ENCODE data around the gene ELAPOR1.
"Not testable (repeated sequence)": the region's sequence is repeated elsewhere in the genome, so short reads cannot be mapped to it uniquely, and the experiment has no call there.

ELAPOR1 gene

DNA sequence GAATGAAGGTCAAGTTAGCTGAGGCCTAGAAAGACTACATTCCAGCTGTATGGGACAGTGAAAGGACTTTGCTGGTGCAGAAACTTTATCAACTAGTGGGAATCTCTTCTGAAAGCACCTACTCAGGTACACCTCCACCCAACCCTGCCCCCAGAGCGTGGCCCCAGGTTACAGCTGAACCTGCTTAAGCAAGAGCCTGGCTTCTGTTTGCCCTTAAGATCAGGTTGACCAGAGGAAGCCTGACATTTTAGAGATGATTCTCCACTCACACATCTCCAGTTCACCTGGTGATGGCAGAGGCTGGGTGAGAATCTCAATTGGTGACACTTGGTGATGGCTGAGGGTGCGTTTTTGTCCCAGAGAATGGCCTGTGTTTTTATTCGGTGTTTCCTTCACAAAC is 24.0 kb downstream of the ELAPOR1 start:
- DNase-seq (ENCODE audit: low spot score): no peak

DNA sequence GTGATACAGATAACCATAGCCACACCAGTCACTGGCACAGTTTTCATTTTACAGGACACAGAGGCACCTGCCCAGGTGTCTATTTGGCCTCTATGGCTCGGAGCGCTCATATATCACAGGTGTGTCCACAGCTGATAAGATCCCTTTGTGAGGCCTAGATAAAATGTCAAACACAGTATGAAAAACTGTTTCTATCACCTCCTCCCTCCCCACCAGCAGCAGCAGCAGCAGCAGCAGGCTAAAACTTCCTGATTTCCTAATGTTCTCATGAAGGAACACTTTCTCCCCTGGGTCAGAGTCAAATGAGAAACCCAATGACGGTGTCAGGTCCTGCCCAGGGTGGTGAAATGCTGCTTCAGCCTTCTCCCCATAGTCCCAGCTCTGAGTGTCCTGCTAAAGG is 24.4 kb downstream of the ELAPOR1 start:
- DNase-seq (ENCODE audit: low spot score): no peak

DNA sequence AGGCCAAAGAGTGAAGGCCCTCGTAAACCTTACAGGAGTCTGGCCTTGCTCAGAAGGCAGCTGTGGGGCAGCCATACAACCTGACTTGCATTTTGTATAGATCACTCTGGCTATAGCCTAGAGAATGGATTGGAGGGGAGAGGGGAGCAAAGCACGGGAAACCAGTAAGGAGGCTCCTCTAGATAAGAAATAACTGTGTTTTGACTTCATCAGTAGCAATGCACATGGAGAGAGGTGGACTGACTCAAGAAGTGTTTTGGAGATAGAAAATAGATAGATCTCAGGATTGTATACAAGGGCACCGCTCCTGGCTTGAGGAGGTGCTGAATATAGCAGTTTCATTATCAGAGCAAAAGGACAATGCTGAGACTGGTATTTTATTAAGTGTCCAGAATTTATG is 26.5 kb downstream of the ELAPOR1 start:
- DNase-seq (ENCODE audit: low spot score): no peak

DNA sequence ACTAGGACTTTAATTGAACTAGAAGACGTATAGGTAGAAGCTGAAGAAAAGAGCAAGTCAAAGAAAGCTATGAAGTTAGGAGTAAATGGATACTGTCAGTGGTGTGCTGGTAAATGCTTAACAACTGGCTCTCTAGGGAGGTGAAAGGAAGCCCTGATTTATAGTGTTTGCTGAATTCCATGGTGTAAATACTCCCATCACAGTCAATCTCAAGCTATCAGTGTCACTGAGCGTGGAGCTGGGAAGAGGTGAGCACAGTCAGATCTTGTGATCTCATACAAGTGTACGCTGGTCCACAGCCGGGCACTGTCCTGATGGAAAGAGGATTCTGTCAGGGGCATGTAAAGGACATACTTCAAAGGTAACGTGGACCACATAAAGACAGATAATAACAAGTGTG is 28.3 kb downstream of the ELAPOR1 start:
- no peak for DNase-seq (ENCODE audit: low spot score)

DNA sequence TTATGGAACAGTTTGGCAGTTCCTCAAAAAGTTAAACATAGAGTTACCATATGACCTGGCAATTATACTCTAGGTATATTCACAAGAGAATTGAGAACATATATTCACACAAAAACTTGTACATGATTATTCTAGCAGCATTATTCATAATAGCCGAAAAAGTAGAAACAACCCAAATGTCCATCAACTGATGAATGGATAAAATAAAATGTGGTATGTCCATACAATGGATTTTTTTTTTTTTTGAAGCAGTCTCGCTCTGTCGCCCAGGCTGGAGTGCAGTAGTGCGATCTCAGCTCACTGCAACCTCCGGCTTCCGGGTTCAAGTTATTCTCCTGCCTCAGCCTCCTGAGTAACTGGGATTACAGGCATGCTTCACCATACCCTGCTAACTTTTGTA is 28.8 kb downstream of the ELAPOR1 start:
- DNase-seq (ENCODE audit: low spot score): not testable (repeated sequence)

DNA sequence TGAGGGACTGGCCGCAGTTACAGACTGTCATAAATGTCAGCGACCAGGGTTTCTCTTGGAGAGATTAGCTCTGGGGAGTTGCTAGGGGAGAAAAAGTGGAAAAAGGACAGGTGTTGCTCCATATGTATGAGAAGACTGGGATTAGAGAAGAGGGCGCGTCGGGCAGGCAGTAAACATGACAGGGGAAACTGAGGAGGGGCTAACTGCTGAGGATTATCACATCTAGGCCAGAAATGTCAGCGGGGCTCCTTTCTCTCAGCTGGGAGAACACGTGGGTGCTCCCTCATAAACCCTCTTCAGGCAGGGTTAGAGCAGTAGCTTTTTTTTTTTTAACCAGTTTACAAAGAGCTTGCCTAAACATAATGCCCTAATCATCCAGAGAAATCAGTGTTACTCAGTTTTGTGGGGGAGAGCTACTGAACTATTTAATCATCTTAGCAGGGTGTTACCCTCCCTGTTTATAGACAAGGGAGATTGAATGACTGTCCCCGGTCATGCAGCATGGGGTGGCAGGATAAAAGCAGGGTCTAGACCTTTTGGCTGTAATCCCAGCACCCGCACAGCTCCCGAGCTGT is 35.2 kb downstream of the ELAPOR1 start:
- DNase-seq (ENCODE audit: low spot score): no peak

DNA sequence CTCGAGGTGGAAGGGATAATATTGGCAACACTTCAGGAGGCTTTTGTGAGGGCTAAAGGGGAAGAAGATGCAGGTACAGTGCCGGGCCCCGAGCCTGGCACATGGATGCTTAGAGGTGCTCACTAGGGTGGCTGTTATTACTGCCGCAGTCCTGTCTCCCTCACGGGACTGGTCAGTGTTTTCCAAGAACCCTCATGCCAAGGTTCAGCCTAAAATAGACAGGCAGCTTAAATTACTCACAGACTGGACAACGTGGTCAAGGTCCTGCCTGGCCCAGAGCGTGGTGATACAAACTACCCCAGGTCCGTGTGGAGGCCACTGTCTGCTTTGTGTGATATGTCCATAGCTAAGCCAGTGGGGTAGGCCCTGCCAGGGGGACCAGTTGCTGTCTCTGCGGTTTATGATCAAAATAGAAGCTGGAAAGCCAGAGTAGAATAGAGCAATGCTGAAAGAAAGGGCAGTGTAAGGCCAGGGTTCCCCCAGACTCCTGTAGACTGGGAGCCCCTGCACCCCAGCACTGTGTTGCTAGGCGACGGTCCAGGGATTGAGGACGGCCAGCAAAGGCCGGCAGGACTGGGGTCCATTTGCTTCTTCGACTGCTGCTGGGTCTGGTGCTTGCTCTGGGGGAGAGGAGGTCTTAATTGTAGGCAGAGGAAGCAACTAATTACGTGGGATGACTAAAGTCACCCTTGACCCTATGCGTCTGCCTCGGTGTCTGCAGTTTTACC is 36.1 kb downstream of the ELAPOR1 start:
- no peak for DNase-seq (ENCODE audit: low spot score)

DNA sequence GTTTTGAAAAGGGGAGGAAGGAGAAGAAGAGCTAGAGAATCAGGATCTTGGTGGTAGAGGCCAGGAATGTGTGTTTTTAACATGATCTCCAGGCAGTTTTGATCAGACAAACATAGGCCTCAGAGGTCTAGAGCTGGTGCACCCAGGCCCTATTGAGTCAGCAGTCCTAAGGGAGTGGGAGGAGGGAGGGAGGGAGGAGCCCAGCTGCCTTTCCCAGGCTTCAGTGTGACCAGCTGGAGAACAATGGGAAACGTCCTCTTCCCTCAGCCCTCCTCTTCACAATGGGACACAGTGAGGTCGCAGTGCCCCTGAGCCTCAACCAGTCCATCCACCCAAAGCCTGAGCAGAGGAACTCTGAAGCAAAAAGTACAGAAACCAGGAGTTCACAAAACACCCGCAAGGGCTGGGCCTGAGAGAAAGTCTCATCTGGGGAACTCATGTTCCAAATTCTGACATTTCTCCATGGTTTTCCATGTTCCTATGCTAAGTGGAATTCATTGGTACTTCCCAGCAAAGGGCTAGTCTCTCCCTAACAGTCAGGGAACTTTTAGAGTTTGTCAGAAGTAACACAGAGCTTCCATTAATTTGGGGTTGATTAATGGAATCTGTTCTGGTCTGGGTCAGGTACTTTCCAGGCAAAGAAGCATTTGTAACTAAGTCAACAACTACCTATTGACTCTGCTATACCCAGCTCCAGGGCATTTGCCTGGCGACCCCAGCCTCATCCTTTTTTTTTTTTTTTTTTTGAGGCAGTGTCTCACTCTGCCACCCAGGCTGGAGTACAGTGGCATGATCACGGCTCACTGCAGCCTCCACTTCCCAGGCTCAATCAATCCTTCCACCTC is 37.5 kb downstream of the ELAPOR1 start:
- no peak for DNase-seq (ENCODE audit: low spot score)

DNA sequence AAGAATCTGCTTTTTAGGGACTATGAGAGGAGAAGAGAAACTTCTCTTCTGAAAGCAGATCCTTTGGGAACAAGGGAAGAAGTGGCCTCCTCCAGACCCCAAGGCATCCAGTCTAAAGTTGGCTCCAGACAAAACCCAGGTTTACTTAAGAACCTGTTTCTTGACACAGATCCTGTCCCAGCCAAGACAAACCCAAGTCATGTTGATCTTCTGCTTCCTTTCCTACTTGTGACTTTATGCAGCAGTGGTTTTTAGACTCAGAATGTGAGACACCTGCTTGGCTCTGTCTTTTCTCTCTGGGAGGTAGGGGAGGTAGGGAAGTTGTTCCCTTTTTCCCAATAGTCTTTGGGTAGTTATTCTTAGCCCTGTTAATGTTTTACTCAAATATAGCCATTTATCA is 38.3 kb downstream of the ELAPOR1 start:
- DNase-seq (ENCODE audit: low spot score): no peak

DNA sequence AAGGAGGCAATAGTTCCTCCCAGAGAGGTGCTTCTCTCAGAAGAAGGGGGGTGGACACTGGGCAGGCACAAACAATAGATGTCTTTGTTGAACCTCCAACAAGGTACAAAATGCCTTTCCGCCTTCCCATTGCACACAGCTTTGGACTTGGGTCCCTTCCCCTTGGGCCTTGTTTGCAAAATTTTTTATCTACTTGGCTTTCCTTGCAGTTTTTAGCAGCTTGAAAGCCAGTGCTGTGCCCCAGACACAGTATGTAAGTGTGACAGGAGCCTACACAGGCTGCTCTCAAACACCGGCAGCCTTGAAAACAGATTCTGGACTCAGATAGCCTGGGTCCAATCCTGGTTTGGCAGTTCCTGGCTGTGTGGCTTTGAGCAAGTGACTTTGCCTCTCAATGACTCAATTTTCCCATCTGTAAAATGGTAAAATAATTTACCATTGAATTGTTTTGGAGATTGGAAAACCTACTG is 43.0 kb downstream of the ELAPOR1 start:
- DNase-seq (ENCODE audit: low spot score): no peak

DNA sequence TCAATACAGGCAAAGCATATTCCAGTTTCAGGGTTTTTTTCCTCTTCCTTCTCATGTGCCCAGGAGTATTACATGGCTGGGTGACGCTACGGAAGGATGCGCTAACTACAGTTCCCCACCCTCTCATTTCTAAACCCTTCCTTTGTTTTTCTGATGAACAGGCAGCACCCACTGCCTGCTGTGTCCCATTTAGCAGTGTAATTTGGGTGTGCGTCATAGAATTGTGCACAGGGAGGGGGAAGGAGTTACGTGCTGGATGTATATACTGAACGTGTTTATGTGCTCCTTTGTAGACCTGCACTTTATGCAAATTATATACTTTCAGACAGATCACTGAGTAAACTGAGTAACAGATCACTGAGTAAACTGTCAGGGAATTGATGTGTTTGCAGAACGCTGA is 44.5 kb downstream of the ELAPOR1 start:
- no peak for DNase-seq (ENCODE audit: low spot score)

DNA sequence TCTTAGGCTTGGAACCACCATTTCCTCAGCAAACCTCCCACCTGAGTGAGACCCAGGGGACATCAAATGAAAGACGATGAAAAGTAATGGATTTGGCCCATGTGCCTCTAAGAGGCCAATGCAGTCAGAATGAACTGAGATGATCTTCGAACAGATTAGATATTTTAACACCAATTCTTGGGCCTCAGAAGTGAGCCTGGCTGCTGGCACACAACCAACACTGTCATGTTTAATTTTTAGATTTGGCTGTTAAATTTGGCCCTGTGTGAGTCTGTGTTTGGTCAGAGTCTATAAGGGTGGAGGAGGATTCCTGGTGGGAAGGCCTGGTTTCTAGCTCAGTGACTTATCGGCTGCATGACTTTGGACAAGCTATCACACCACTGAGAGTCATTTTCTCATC is 45.4 kb downstream of the ELAPOR1 start:
- DNase-seq (ENCODE audit: low spot score): no peak

DNA sequence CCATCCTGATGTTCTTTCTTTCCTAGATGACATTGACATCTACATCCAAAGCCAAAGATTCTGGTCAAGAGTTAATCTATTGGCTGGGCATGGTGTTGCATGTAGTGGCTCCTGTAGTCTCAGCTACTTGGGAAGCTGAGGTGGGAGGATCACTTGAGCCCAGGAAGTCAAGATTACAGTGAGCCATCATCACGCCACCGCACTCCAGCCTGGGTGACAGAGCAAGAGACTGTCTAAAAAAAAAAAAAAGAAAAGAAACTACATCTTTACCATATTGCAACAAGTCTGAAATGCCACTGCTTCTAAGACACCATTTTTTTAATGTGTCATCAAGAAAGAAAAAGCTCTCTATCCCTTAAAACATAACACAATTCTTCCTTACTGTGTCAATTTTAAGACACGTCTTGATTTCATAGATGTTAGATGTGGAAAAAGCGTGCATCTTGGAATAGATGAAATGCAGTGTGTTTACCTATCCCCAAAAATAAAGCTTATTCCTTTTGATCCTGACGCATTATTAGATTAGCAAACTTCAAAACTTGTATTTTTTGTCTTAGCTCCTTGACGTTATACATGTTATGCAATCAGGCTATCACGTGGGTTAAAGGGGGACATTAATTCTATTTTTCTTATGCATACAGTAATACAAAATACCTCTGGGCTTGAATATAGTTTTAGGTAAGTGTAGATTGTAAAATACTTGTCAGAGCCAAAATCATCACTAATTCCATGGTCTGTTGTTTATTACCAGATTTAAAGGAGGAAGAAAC is 46.3 kb downstream of the ELAPOR1 start:
- DNase-seq (ENCODE audit: low spot score): no peak

DNA sequence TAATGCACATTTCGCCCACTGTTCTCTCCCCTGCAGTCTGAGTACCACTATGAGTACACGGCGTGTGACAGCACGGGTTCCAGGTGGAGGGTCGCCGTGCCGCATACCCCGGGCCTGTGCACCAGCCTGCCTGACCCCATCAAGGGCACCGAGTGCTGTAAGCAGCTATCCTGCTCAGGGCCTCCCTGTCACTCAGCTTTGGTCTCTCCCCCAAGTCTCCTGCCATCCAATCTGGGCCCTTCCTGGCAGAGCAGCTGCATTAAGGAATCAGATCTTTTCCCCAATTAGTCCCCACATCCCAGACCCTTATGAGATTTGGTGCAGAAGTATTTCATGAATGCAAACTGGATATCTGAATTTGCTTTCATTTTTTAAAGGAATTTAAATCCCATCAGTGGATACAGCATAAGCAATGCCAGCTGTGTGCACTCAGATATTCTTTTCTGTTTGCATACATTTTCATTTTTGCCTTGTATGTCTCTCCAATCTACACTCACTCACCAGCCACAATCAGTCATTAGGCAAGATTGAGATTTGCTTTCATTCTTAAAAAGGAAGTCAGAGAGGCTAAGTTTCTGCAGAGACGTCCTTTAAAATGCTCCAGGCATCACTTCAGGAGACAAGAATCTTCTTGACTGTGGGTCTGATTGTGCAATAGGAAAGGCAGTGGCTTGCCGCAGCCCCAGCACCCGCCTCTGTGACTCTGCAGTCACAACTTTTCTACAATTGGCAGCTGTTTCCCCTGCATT is 48.1 kb downstream of the ELAPOR1 start:
- no peak for DNase-seq (ENCODE audit: low spot score)

DNA sequence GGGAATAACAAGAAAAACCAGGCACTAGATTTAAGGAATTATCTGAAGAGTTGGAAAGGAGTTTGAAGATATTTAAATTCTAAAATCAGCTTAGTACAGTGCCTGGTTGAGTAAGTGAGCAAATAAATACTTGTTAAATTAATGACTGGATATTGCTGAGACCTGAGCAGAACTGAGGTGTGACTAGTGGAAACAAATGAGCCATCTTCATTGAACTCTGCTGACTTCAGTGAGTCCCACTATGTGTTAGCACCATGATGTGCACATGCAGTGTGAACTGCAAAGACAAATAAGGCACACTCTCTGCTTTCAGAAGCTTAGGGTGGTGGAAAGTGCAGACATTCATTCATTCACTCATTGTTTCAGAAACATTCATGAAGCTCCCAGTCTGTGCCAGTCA is 48.7 kb downstream of the ELAPOR1 start:
- DNase-seq (ENCODE audit: low spot score): no peak

DNA sequence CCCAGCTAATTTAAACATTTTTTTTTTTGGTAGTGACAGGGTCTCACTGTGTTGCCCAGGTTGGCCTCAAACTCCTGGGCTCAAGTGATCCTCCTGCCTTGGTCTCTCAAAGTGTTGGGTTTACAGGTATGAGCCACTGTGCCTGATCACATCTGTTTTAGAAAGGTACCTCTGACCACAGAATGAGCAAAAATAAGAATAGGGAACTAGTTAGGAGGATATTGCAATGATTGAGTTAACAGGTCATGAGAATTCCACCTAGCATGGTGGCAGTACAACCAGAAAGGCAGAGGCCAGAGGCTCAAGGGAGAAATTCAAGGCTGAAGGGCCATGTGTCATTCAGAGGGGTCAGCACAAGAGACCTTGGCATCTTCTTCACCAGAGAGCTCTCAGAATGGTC is 49.6 kb downstream of the ELAPOR1 start:
- DNase-seq (ENCODE audit: low spot score): no peak

Small RNA genes within 50 kb of the gene (small RNA-seq; reads per million reads assigned to genes)
- gene AL356488.2: 0 reads per million in 2 experiments

Data from SK-N-DZ (cell line).